ENCODE results near the gene CTLA4. TPM values are rescaled to one million over a fixed set of nuclear protein-coding genes. Genes with fewer than 3 reads are reported as not detected.

The CTLA4 gene
- not detected in 2 replicates for total RNA-seq (2014; rRNA removed)
- Bru-seq, nascent RNA = not detected
- not detected for BruChase-seq, experiment 1, labeled RNA remaining after a 6-hour chase
- not detected for BruChase-seq, experiment 2, labeled RNA remaining after a 2-hour chase
- long read RNA-seq = 0 reads

DNA sequence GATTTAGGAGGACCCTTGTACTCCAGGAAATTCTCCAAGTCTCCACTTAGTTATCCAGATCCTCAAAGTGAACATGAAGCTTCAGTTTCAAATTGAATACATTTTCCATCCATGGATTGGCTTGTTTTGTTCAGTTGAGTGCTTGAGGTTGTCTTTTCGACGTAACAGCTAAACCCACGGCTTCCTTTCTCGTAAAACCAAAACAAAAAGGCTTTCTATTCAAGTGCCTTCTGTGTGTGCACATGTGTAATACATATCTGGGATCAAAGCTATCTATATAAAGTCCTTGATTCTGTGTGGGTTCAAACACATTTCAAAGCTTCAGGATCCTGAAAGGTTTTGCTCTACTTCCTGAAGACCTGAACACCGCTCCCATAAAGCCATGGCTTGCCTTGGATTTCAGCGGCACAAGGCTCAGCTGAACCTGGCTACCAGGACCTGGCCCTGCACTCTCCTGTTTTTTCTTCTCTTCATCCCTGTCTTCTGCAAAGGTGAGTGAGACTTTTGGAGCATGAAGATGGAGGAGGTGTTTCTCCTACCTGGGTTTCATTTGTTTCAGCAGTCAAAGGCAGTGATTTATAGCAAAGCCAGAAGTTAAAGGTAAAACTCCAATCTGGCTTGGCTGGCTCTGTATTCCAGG lies at the start of gene CTLA4:
TSS of gene CTLA4 (plus strand) at position 211 of the 640 bp plus-strand sequence. CDS start at position 383, 172 bp downstream.
- H2AFZ ChIP-seq (ENCODE audit: low read length) = no peak within 1 kb of the TSS
- TF ChIP-seq EZH2 (IDR thresholded peaks at IDR 0.05; ENCODE audit: low read length, unreplicated experiment) (no peak), EZH2phosphoT487 (IDR thresholded peaks at IDR 0.05; ENCODE audit: borderline replicate concordance, low read length) (no peak)
- TF ChIP-seq, protein P1, sequence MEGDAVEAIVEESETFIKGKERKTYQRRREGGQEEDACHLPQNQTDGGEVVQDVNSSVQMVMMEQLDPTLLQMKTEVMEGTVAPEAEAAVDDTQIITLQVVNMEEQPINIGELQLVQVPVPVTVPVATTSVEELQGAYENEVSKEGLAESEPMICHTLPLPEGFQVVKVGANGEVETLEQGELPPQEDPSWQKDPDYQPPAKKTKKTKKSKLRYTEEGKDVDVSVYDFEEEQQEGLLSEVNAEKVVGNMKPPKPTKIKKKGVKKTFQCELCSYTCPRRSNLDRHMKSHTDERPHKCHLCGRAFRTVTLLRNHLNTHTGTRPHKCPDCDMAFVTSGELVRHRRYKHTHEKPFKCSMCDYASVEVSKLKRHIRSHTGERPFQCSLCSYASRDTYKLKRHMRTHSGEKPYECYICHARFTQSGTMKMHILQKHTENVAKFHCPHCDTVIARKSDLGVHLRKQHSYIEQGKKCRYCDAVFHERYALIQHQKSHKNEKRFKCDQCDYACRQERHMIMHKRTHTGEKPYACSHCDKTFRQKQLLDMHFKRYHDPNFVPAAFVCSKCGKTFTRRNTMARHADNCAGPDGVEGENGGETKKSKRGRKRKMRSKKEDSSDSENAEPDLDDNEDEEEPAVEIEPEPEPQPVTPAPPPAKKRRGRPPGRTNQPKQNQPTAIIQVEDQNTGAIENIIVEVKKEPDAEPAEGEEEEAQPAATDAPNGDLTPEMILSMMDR (conservative IDR thresholded peaks at IDR 0.05; ENCODE audit: low read depth, low read length) = no peak
- no peak for DNase-seq
- ChIA-PET CTCF (interaction anchor here (0.6 kb wide), 1 partner anchor 41 kb away, joined by 4 read pairs; no protein-coding TSS in a partner anchor), POLR2A (ENCODE audit: unreplicated experiment) (interaction anchor here (0.6 kb wide), 1 partner anchor 30 kb away, joined by 3 read pairs; no protein-coding TSS in a partner anchor)
- no peaks in the 10 kb centered on the region for H3K4me1 ChIP-seq (ENCODE audit: insufficient read depth, low read length)
- no peak for ATAC-seq
- H4K20me1 ChIP-seq (ENCODE audit: low read length) = no peaks in the 10 kb centered on the region
- no peaks in the 10 kb centered on the region for H3K36me3 ChIP-seq (ENCODE audit: low read depth, low read length)
- no peaks in the 10 kb centered on the region for H3K9me2 ChIP-seq (replicated peaks; ENCODE audit: low read length)
- no peaks in the 10 kb centered on the region for H3K9me3 ChIP-seq (ENCODE audit: low read length)
- H3K9ac ChIP-seq (ENCODE audit: low read length) = no peak within 1 kb of the TSS
- H3K4me3 ChIP-seq (ENCODE audit: low read length) = no peak within 1 kb of the TSS
- no peaks in the 10 kb centered on the region for H3K79me2 ChIP-seq (ENCODE audit: low read length)
- H3K27ac ChIP-seq (ENCODE audit: low read length) = no peak within 1 kb of the TSS
- H3K27me3 ChIP-seq (ENCODE audit: low read length) = peaks cover 46% of the 10 kb centered on the region
- no peaks in the 10 kb centered on the region for H3F3A ChIP-seq (ENCODE audit: low read length, unreplicated experiment)
- BruUV-seq (replicated peaks) = no TSS peak
- intact Hi-C loops (cut with micrococcal nuclease) = no loop called here
- H3K4me2 ChIP-seq (ENCODE audit: low read length) = no peak within 1 kb of the TSS

DNA sequence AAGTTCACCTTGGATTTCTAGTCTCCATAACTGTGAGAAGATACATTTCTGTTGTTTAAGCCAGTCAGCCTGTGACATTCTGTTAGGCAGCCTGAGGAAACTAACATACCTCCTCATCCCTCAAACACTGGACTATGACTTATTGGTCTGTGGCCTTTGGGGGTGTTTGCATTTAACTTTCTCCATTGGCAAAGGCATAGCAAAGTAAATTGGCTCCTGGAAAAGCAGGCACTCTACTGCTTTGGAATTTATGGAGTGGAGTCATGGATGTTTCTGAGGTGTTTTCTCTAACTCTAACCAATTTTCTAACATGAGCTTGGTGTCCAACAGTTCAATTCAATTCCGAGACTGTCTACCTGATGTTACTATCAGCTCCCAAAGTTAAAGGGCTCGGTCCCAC lies 48.9 kb upstream of the CTLA4 start:
- DNase-seq (no peak), ATAC-seq (no peak)
- Histone ChIP-seq H3K4me1 (ENCODE audit: insufficient read depth, low read length) (0 out of 2 replicates have a peak, but pooled peaks cover 4% of the 10 kb centered on the region), H3K27ac (ENCODE audit: low read length) (no peak overlapping the region), H3K36me3 (ENCODE audit: low read depth, low read length) (no peaks in the 10 kb centered on the region), H3F3A (ENCODE audit: low read length, unreplicated experiment) (no peaks in the 10 kb centered on the region), H3K27me3 (ENCODE audit: low read length) (peaks cover 4% of the 10 kb centered on the region; the same call in 1 of the 2 replicates), H3K9me2 (replicated peaks; ENCODE audit: low read length) (no peaks in the 10 kb centered on the region), H3K9ac (ENCODE audit: low read length) (no peak overlapping the region), H3K79me2 (ENCODE audit: low read length) (no peaks in the 10 kb centered on the region), H2AFZ (ENCODE audit: low read length) (no peak overlapping the region), H3K4me2 (ENCODE audit: low read length) (no peak overlapping the region), H3K4me3 (ENCODE audit: low read length) (no peak overlapping the region), H4K20me1 (ENCODE audit: low read length) (no peaks in the 10 kb centered on the region), H3K9me3 (ENCODE audit: low read length) (no peaks in the 10 kb centered on the region)
- ChIA-PET CTCF (no interaction called here), POLR2A (ENCODE audit: unreplicated experiment) (no interaction called here)
- intact Hi-C loops (cut with micrococcal nuclease) = loop anchor here (5.0 kb wide), 1 partner anchor 1246 kb away; no protein-coding TSS in a partner anchor
- no TSS peak for BruUV-seq (replicated peaks)
- TF ChIP-seq, protein P1 (conservative IDR thresholded peaks at IDR 0.05; ENCODE audit: low read depth, low read length) = no peak
